Lung (tissue), 12 donors: Measurements from ENCODE around the gene QRFPR. TPM values are rescaled to one million over a fixed set of nuclear protein-coding genes. Genes with fewer than 3 reads are reported as not detected.

Experiments used
- ATAC-seq: fragments of 200-7000 bp; cut with Tn5 transposase; one replicate; pipeline ENCODE4 v1.9.1; 2020; ENCODE audit warnings: moderate number of reproducible peaks; ENCODE audit not compliant: insufficient read depth, low FRiP score
- DNase-seq, 3 donors: peaks; one replicate each; pipeline ENCODE4 v3.0.0-alpha.2; 2013 to 2017
- H3K27ac ChIP-seq, 2 donors: one replicate each; pipeline ENCODE4 v1.5.1; 2013; ENCODE audit warnings: mild to moderate bottlenecking in 2 of 2, moderate library complexity in 2 of 2, control low read depth in 1 of 2, inconsistent platforms in 1 of 2, low read depth in 1 of 2, low read length in 1 of 2
- H3K27me3 ChIP-seq, 3 donors: one replicate each; pipeline ENCODE4 v1.5.1; 2013; ENCODE audit warnings: low read length in 2 of 3; ENCODE audit not compliant: control insufficient read depth in 3 of 3, insufficient read depth in 3 of 3
- H3K36me3 ChIP-seq, 4 donors: one replicate each; pipeline ENCODE4 v1.5.1; 2013; ENCODE audit warnings: low read length in 4 of 4, mild to moderate bottlenecking in 1 of 4, moderate library complexity in 1 of 4; ENCODE audit not compliant: control insufficient read depth in 4 of 4, insufficient read depth in 4 of 4
- H3K4me1 ChIP-seq, 5 donors: one replicate each; pipeline ENCODE4 v1.5.1; 2013; ENCODE audit warnings: low read length in 5 of 5, mild to moderate bottlenecking in 2 of 5, moderate library complexity in 1 of 5; ENCODE audit not compliant: control insufficient read depth in 5 of 5, insufficient read depth in 5 of 5
- H3K4me3 ChIP-seq: one replicate; pipeline ENCODE4 v1.5.1; 2013; ENCODE audit warnings: mild to moderate bottlenecking, control low read depth, moderate library complexity
- H3K9ac ChIP-seq, 2 donors: one replicate each; pipeline ENCODE4 v1.5.1; 2013; ENCODE audit warnings: low read length in 2 of 2, control low read depth in 1 of 2; ENCODE audit not compliant: insufficient read depth in 1 of 2
- H3K9me3 ChIP-seq, 4 donors: one replicate each; pipeline ENCODE4 v1.5.1; 2013; ENCODE audit warnings: low read length in 3 of 4, mild to moderate bottlenecking in 1 of 4, moderate library complexity in 1 of 4; ENCODE audit not compliant: control insufficient read depth in 4 of 4, insufficient read depth in 3 of 4
- CTCF ChIP-seq: IDR thresholded peaks from 2 replicates; pipeline ENCODE4 v1.5.1; 2012; ENCODE audit warnings: mild to moderate bottlenecking; ENCODE audit errors: control extremely low read depth, extremely low read depth
- WGBS, 2 donors: extraction: QIAGEN DNeasy Blood & Tissue Kit; methylation state at CpG; one replicate each; pipeline ENCODE4 v1.1.7; 2013; 5-methylcytosine and 5-hydroxymethylcytosine counted together
- polyA plus RNA-seq, 2 donors: library from polyadenylated mRNA; stranded (reverse); fragments of 200-250 nt; gene quantifications; one replicate each; pipeline ENCODE4 v1.2.1, GENCODE V29; 2013
- total RNA-seq, 2 donors: library from RNA; depleted of rRNA in 1 of 2; stranded (reverse); fragments of >200 nt in 1 of 2; gene quantifications; one replicate each; pipeline ENCODE4 v1.2.1, GENCODE V29; 2014 to 2021
- donor health status: control.
- donor health status: control.
- donor health status: Bipolar disorder and iron deficiency.
- donor health status: healthy.
- donor health status: DM: yes; HTN: yes; CAD: no.

Gene QRFPR
- total and polyA plus RNA-seq, 4 donors: 0.02 to 1.3 TPM; not detected in 2

GRCh38 chr4:121330180-121330665 lies 50.6 kb downstream of the QRFPR start:
- H3K27me3 ChIP-seq: no peaks in the 10 kb centered on the region
- H3K4me3 ChIP-seq: no peak overlapping the region
- DNase-seq: no peak
- no peaks in the 10 kb centered on the region for H3K9me3 ChIP-seq
- H3K4me1 ChIP-seq: no peaks in the 10 kb centered on the region
- WGBS, 2 donors: 70 to 76% methylated on average over 4 of the region's 4 CpGs
- no peak for ATAC-seq
- H3K9ac ChIP-seq: no peak overlapping the region
- H3K27ac ChIP-seq: no peak overlapping the region
- no peak for TF ChIP-seq CTCF
- no peaks in the 10 kb centered on the region for H3K36me3 ChIP-seq

- ATAC-seq (no peak), DNase-seq (peak in 2 of 3 donors; percentile 14 to 47)
- no peak for TF ChIP-seq CTCF
- no peaks in the 10 kb centered on the region for H3K27me3 ChIP-seq
- no peaks in the 10 kb centered on the region for H3K36me3 ChIP-seq
- no peaks in the 10 kb centered on the region for H3K9me3 ChIP-seq
- no peak overlapping the region for H3K4me3 ChIP-seq
- no peak overlapping the region for H3K9ac ChIP-seq
- H3K27ac ChIP-seq: no peak overlapping the region
- no peaks in the 10 kb centered on the region for H3K4me1 ChIP-seq
- WGBS, 2 donors: 56 to 79% methylated on average over 1 of the region's 1 CpG
Measured at GRCh38 chr4:121326597-121326996, 54.2 kb downstream of the QRFPR start.

- peaks cover 0 to 2% (median 0%) of the 10 kb centered on the region in 5 donors for H3K4me1 ChIP-seq
- H3K27me3 ChIP-seq: no peaks in the 10 kb centered on the region
- H3K9ac ChIP-seq: no peak overlapping the region
- ATAC-seq: no peak
- DNase-seq: no peak
- H3K36me3 ChIP-seq: no peaks in the 10 kb centered on the region
- 94 to 97% methylated on average over 3 of the region's 3 CpGs for WGBS, 2 donors
- H3K4me3 ChIP-seq: no peak overlapping the region
- no peak overlapping the region for H3K27ac ChIP-seq
- TF ChIP-seq CTCF: no peak
- H3K9me3 ChIP-seq: no peaks in the 10 kb centered on the region
Measured at GRCh38 chr4:121324331-121324730, 56.5 kb downstream of the QRFPR start.

- Histone ChIP-seq H3K9me3 (no peaks in the 10 kb centered on the region), H3K36me3 (no peaks in the 10 kb centered on the region), H3K27me3 (no peaks in the 10 kb centered on the region), H3K9ac (no peak overlapping the region), H3K4me3 (no peak overlapping the region), H3K27ac (no peak overlapping the region), H3K4me1 (peaks cover 0 to 2% (median 0%) of the 10 kb centered on the region in 5 donors)
- ATAC-seq (no peak), DNase-seq (peak in 2 of 3 donors; percentile 60 to 73)
- TF ChIP-seq CTCF: no peak
- WGBS, 2 donors: 36 to 59% methylated on average over 3 of the region's 3 CpGs
Measured at GRCh38 chr4:121321466-121321865, 59.4 kb downstream of the QRFPR start.
